Measurements from ENCODE around the gene SHB.

SHB gene

DNA sequence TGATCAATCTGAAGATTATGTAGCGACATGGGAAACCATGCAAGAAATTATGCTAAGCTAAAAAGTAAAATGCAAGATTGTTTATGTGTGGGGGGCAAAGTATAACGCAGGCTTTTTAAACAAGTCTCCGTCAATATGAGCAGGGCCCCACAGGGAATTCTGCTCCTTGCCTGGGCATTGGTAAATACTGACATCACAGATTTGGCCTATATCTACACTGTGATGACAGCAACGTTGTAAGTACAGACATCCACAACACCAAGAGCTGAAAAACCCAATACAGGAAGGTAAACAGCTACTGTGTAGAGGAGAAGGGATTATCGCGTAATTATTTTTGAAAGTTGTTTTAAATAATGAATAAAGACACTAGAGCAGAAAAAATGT is 90.6 kb downstream of the SHB start:
- H3K27ac ChIP-seq: no peak overlapping the region
- in situ Hi-C loops (cut with HindIII; ENCODE audit: low pct_ligation_motif_present, low sequenced_read_pairs): no loop called here
- no peak overlapping the region for H3K4me3 ChIP-seq (ENCODE audit: low read depth, low read length)
- TF ChIP-seq, protein P1, sequence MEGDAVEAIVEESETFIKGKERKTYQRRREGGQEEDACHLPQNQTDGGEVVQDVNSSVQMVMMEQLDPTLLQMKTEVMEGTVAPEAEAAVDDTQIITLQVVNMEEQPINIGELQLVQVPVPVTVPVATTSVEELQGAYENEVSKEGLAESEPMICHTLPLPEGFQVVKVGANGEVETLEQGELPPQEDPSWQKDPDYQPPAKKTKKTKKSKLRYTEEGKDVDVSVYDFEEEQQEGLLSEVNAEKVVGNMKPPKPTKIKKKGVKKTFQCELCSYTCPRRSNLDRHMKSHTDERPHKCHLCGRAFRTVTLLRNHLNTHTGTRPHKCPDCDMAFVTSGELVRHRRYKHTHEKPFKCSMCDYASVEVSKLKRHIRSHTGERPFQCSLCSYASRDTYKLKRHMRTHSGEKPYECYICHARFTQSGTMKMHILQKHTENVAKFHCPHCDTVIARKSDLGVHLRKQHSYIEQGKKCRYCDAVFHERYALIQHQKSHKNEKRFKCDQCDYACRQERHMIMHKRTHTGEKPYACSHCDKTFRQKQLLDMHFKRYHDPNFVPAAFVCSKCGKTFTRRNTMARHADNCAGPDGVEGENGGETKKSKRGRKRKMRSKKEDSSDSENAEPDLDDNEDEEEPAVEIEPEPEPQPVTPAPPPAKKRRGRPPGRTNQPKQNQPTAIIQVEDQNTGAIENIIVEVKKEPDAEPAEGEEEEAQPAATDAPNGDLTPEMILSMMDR (IDR thresholded peaks at IDR 0.05; ENCODE audit: low read depth, low read length, missing control alignments): no peak
- H3K27me3 ChIP-seq (replicated peaks): no peaks in the 10 kb centered on the region
- H3K36me3 ChIP-seq (replicated peaks): peaks cover 3% of the 10 kb centered on the region
- no peak for DNase-seq

DNA sequence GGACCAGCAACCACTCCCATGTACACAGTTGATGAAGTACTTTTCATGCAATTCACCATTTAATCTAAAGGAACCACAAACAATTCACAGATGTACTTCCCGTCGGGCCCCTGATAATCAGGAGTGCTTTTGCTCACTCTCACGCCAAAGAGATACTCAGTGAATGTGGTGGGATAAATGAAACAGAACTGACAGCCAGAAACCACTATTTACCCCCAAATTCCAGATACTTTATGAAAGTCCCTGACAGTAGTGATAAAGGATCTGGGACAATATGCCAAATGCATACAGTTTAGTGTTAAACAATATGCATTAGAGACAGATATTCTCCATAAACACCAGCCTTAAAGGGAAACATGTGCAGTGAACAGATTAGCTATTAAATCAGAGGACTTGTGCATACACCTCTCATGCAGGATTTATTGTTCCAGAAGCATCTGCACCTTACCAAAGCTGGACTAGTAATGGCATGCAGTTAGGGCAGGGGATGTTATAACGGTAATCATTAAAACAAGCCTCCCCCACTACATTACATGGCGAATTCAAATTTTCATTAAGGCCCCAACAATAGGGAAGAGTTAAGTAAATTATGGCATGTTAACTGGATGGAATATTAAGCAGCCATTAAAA is 91.1 kb downstream of the SHB start:
- H3K27ac ChIP-seq: no peak overlapping the region
- no peak overlapping the region for H3K4me3 ChIP-seq (ENCODE audit: low read depth, low read length)
- H3K36me3 ChIP-seq (replicated peaks): peaks cover 5% of the 10 kb centered on the region
- no peaks in the 10 kb centered on the region for H3K27me3 ChIP-seq (replicated peaks)
- in situ Hi-C loops (cut with HindIII; ENCODE audit: low pct_ligation_motif_present, low sequenced_read_pairs): no loop called here
- TF ChIP-seq, protein P1 (IDR thresholded peaks at IDR 0.05; ENCODE audit: low read depth, low read length, missing control alignments): no peak
- DNase-seq: no peak

DNA sequence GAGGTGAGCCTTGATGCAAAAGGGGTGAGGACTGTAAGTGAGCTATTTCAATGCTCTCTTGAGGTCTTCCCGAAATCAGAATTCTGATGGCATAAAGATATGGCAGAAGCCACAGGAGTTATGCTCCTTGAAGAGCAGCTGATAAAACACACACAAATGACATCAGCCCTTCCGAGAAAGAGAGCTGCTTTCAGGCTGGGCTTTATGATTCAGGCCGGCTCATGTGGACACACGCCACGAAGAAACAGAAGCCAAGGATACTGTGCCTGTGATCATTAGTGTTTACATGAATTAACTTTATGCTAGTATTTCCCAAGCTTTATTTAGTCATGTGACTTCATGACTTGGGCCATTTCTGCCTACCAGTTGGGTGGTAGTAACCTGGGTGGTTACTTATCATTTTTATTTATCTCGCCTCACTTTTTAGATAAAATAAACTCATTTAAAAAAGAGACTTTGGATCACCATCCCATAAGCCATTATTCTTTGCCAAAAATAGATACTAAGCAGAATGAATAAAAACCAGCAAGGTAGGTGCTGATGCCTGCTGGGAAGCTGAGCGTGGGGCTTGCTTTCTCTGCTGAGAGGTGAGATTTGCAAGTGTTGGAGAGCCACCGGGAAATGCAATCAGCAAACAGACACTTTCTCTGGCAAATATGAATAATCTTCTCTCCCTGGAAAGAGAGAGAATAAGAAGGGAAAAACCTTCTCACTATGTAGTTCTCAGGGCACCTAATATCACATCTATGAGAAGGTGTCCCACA is 92.1 kb downstream of the SHB start:
- Histone ChIP-seq H3K4me3 (ENCODE audit: low read depth, low read length) (no peak overlapping the region), H3K36me3 (replicated peaks) (peaks cover 12% of the 10 kb centered on the region), H3K27me3 (replicated peaks) (no peaks in the 10 kb centered on the region), H3K27ac (peak overlapping the region; percentile 53)
- in situ Hi-C loops (cut with HindIII; ENCODE audit: low pct_ligation_motif_present, low sequenced_read_pairs): no loop called here
- peak; percentile 90 for DNase-seq
- TF ChIP-seq, protein P1 (IDR thresholded peaks at IDR 0.05; ENCODE audit: low read depth, low read length, missing control alignments): no peak

DNA sequence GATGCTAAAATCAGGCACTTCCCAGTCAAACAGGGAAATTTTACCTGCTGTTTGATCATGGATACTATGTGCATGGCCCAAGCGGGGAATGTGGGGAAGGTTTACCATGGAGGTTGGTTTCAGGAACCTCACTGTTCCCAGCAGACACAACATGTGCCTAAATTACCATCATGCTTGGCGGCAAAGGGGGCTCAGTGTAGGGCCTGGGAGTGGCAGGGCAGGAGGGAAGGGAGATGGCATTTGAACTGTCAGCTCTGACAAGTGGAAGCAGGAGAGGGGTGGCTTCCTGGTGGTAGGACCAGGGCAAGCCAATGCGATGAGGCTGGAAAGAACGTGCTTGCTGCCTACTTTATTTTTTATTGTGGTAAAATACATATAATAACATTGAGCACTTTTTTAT is 93.4 kb downstream of the SHB start:
- in situ Hi-C loops (cut with HindIII; ENCODE audit: low pct_ligation_motif_present, low sequenced_read_pairs): no loop called here
- Histone ChIP-seq H3K4me3 (ENCODE audit: low read depth, low read length) (no peak overlapping the region), H3K36me3 (replicated peaks) (peaks cover 13% of the 10 kb centered on the region), H3K27ac (no peak overlapping the region), H3K27me3 (replicated peaks) (no peaks in the 10 kb centered on the region)
- DNase-seq: no peak
- TF ChIP-seq, protein P1 (IDR thresholded peaks at IDR 0.05; ENCODE audit: low read depth, low read length, missing control alignments): no peak

DNA sequence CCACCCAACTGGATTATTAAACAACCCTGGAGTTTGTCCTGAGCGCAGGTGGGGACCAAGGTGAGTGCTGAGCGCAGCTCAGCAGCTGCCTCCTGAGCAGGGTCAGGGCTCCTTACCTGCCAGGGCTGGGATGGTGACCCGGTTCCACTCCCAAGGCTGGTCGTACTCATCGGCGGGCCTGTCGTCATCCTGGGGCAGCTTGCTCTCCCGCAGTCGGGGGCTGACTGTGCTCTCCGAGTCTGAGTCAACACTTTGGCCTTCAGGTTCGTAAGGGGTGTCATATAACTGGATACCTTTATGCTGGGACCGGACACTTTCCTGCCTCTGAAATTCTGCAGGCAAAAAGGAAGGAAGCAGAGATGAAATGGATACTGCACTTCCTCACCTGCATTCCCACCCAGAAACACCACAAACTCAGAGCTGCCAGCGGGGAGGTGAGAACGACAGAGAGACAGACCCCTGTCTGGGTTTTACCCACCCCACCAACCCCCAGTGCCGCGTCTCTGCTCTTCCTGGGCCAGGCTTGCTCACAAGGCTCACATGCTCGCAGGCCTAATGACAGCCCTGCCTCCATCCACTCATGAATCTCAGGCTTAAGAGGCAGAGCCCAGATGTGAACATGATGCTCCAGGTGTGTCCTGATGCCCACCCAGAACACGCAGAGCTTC is 94.4 kb downstream of the SHB start:
- Histone ChIP-seq H3K27ac (no peak overlapping the region), H3K4me3 (ENCODE audit: low read depth, low read length) (no peak overlapping the region), H3K36me3 (replicated peaks) (peaks cover 13% of the 10 kb centered on the region), H3K27me3 (replicated peaks) (no peaks in the 10 kb centered on the region)
- TF ChIP-seq, protein P1 (IDR thresholded peaks at IDR 0.05; ENCODE audit: low read depth, low read length, missing control alignments): no peak
- no peak for DNase-seq
- in situ Hi-C loops (cut with HindIII; ENCODE audit: low pct_ligation_motif_present, low sequenced_read_pairs): no loop called here
